Hippocampal formation (tissue), 2 donors: ENCODE measurements around the gene GNPTG.

Experiments
- DNase-seq, 2 donors: peaks; one replicate each; lab custom pipeline; 2025; lab: John Stamatoyannopoulos, UW

Gene GNPTG

DNA sequence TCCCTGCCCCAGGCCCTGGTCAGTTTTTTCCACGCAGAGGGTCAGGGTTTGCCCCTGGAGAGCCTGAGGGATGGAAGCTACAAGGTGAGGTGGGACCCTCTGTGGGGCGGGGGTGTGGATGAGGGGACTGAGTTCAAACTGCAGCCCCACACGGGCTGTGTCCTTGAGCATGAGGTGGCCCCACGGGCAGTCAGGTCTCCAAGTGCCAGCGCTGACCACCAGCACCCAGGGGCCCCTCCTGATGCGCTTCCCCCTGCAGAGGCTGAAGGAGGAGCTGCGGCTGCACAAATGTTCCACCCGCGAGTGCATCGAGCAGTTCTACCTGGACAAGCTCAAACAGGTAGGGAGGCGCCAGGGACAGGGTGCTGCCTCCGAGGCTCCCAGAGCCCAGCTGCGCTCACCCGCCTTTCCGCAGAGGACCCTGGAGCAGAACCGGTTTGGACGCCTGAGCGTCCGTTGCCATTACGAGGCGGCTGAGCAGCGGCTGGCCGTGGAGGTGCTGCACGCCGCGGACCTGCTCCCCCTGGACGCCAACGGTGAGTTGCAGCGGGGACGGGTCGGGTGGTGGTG, 4.4 kb upstream of the GNPTG start:
- no peak for DNase-seq

DNA sequence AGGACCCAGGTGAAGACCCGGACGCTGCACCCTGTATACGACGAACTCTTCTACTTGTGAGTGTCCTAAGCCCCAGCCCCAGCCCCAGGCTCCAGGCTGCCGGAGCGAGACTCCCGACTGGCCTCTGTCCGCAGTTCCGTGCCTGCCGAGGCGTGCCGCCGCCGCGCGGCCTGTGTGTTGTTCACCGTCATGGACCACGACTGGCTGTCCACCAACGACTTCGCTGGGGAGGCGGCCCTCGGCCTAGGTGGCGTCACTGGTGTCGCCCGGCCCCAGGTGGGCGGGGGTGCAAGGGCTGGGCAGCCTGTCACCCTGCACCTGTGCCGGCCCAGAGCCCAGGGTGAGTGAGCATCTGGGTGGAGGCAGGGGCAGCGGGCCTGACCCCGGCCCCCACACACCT, 3.8 kb upstream of the GNPTG start:
- DNase-seq: no peak

DNA sequence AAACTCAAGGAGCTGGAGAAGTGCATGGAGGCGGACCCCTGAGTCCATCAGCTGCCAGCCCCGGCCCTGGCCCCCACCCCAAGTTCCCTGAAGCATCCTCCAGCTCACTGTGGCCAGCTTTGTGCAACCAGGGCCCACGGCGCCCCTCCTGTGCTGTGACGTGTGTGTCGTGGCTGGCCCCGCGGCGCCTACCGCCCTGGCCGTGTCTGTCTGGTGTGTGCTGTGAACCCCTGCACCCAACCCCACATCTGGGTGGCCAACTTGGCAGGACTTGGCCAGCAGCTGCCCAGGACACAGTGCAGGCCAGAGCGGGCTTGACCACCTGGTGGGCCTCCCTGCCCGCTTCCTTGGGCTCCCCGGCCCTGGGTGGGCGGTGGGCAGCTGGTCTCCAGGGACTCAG, 3.3 kb upstream of the GNPTG start:
- DNase-seq: no peak

DNA sequence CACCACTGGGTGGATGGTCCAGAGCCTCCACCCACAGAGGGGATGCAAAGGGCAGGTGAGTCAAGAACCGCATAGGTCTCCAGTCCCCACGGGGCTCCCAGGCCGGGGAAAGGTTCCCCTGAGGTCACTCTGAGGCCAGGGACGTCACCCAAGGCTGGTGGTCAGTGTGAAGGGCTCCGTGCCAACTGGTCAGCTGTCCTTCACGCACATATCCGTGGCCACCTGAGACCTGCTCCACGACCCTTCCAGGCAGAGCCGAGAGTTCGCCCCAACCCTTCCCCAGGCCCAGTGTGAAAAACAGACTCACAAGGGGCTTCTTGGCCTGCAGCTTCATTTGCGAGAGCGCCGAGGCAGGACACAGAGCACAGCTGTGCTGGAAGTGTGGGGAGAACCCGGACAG, 2.8 kb upstream of the GNPTG start:
- DNase-seq: no peak

DNA sequence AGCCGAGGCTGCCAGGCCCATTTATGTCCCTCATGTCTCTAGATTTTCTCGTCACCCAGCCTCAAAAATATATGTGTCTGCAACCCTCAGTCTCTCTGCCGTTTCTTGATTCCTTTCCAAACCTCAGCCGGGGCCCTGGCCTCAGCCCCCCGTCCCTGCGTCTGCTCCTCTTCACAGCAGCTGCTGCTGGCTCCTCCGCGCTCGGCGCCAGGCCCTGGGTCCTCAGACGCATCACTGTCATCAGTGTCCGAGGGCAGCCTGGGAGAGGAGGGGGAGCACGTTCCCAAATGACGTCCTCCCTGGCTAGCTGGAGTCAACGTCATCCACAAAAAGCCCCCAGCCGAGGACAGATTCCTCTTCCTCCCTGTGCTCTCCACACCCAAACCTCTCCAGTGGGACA, 2.4 kb upstream of the GNPTG start:
- DNase-seq: no peak

DNA sequence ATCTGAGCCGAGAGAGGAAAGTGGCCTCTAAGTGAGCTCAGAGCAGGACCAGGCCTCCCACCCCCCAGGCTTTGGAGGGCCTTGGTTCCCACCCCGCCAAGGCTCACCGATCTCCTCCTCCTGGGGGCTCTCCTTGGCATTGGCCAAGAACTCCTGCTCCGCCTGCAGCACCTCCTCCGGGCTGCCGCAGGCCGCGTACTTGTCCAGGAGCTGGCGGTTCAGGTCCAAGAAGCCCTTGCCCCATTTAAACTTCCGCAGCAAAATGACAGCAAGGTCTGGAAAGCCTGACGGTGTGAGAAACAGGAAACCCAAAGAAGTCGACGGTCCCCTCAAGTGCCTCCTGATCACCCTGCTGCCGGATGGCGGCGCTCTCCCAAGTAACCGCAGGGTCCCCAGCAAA, 1.8 kb upstream of the GNPTG start:
- DNase-seq: no peak

DNA sequence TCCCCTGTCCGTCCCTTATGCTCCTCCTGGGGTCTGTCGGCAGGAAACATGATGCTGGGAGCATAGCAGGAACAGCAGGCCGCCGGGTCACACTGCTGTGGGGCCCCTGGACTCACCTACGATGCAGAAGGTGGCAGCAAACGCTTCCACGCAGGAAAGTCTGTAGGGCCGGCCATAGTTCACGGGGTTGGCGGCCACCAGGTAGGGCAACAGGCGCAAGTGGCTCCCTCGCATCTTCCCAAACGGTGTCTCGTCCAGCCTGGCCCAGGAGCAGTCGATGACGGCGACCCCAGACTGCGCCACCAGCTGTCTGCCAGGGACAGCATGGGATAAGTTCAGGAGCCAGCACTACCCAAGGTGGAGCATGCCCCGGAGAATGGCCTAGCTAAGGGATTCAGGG, 1.0 kb upstream of the GNPTG start:
- no peak for DNase-seq

DNA sequence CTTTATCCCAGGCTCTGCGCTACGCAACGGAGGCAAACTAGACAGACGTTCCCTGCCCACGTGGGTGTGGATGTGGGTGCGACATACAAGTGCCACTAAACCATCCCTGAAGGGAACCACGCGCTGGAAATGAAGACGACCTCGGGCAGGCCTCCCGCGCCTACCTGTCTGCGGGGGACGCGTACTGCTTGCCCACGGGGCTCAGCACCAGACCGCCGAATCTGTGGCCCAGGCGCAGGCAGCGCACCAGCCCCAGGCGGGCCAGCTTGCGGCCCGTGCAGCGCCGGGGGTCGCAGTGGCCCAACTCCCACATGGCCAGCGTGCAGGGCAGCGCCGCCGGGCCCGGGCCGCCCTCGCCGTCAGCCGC, 533 bp upstream of the GNPTG start:
- DNase-seq: no peak

DNA sequence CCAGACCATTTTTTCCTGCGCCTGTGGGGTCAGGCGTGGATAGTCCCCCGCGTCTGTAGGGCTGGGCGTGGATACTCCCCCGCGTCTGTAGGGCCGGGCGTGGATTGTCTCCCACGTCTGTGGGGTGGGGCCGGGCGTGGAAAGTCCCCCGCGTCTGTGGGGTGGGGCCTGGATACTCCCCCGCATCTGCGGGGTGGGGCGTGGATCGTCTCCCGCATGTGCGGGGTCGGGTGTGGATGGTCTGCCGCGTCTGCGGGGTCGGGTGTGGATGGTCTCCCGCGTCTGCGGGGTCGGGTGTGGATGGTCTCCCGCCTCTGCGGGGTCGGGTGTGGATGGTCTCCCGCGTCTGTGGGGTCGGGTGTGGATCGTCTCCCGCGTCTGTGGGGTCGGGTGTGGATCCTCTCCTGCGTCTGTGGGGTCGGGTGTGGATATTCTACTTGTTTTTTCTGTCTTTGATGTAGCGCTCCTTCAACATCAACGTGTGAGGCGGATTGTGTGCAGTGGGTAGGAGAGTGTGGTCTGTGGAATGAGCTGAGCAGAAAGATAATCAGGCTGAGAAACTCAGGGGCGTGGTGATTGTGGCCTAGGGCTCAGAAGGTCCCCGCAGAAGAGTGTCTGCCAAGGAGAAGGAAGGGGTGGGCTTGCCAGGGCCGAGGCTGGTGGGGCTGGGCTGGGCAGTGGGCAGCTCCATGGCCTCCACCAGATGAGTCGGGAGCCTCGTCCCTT, 3.2 kb downstream of the GNPTG start:
- no peak for DNase-seq

DNA sequence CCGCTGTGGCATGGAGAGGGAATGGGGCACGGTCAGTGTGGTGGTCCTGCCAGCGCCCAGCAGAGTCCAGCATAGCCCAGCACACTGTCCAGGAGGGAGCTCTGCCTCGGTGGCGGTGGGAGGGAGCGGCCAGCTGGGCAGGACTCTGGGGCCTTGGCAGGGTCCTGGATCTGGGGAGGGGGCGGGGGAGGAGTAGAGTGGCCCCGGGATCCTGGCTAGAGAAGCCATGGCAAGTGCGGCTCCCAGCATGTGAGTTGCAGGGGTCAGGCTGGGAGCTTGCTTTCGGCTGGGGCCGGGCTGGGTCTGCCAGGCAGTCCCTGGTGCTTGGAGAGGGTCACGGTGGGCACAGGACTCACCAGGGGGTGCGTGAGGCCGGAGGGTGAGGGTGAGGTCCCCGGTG, 3.9 kb downstream of the GNPTG start:
- no peak for DNase-seq

DNA sequence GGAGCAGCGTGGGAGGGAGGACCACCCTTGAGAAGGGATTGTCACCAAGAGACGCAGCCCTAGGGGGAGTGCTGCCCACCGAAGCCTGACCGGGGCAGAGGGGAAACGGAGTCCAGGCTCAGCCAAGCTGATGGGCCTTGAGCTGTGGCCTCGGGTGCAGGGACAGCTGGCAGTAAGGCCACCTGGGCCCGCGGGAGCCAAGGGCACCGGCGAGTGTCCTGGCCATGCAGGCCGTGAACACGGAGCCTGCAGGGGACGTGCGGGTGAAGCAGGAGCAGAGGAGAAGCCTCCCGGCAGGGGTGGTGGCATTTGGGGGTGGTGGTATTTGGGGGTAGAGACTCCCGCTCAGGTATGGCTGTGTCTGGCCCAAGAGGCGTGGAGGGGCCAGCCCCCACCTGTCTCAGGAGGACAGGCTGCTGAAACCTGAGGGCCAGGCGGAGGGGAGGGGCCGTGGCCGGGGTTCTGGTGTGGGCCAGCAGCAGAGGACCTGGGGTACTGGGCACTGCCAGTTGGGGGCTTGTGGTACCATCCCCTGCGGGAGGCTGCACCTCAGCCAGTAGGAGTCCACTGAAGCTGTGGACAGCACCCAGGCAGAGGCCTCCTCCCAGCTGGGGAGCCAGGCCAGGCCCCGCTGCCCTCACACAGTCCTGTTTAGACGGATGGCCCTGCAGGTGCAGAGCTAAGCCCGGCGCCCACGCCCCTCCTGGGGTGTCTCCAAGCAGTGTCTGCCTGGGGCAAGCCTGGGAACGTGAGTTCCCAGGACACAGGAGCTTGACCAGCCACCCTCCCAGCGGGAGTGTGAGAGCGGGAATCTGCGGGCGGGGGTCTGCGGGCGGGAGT, 4.5 kb downstream of the GNPTG start:
- DNase-seq: no peak

DNA sequence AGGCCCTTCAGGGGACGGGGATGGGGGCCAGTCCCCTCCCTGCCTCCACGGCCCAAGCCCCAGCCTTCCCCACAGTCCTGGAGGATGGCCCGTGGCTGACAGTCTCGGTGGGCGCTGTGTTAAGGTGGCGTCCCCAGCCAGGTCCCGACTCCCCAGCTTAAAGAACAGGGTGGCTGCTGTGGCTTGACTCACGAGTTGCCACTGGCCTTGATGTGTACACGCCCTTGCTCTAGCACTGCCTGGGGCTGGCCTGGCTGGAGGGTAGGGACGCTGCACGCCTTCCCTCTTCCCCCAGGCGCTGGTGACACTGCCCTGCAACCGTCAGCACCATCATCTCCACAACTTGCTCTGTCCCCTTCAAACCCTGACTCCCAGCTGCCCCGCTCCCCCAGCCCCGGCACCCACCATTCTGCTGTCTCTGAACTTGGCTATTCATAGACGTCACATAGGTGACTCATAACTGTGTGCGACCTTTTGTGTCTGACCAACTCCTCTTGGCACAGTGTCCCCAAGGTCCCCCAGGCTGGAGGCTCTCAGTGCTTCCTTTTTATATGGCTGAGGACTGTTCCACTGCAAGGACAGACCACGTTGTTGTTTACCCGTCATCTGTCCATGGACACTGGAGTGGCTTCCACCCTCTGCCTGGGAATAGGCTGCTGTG, 6.3 kb downstream of the GNPTG start:
- no peak for DNase-seq

DNA sequence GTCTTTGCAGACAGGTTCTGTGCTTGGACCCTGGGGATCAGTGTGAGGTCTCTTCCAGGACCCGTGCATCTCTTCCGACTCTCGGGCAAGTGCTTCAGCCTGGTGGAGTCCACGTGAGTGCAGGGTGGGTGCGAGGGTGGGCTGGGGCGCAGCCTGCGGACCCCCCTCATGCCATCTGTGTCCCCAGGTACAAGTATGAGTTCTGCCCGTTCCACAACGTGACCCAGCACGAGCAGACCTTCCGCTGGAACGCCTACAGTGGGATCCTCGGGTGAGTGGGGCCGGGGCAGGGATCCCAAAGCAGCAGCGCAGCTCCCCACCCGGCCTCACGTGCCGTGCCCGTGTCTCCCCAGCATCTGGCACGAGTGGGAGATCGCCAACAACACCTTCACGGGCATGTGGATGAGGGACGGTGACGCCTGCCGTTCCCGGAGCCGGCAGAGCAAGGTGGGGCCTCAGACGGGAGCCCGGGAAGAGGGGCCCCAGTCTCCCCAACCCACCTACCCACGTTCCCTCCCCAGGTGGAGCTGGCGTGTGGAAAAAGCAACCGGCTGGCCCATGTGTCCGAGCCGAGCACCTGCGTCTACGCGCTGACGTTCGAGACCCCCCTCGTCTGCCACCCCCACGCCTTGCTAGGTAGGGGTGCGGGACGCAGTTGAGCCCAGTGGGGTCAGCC, 10.1 kb downstream of the GNPTG start:
- no peak for DNase-seq

DNA sequence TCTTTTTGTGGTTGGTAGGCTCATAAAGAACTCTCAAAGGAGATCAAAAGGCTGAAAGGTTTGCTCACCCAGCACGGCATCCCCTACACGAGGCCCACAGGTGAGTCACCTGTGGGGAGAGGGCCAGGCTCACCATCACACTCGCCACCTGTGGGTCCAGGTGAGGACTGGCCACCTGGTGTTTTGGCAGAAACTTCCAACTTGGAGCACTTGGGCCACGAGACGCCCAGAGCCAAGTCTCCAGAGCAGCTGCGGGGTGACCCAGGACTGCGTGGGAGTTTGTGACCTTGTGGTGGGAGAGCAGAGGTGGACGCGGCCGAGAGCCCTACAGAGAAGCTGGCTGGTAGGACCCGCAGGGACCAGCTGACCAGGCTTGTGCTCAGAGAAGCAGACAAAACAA, 11.1 kb downstream of the GNPTG start:
- no peak for DNase-seq

DNA sequence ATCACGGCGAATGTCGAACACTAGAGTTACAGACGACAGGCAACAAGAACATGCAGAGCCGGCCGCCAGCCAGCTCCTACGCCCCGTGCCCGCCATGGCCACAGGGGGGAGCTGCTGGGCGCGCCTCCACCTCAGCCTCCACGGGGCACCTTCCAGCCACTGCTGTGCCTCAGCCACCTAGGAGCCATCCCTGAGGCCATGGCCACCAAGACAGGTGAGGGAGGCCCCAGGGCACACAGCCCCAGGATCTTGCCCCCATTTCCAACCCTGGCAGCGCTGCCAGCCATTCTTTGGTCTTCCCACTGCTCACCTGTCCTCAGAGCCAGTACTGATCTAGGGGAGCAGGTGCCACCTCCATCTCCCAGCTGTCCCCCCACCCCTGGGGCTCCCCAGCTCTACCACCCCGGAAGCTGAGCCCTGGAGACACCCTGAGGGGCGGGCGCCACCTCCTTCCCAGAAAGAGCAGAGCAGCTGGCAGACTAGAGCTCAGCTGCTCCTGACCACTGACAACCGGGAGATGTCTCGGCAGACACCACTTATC, 11.8 kb downstream of the GNPTG start:
- DNase-seq: no peak

DNA sequence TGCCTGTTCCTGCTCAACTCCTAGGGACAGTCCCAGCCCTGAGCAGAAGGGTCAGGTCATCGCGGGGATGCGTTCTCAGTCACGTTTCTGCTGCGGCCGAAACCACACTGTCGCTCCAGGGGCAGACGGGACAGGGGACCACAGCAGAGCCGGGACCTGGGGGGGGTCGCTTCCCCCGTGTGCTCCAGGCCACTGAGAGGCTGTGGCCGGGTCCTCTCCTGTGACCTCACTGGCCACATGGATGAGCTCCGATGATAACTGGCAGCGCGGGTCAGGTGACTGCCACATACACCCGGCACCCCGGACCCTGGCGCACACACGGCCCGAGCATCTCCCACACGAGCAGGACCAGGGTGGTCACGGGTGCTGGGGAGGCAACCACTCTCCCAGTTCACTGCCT, 12.8 kb downstream of the GNPTG start:
- no peak for DNase-seq

DNA sequence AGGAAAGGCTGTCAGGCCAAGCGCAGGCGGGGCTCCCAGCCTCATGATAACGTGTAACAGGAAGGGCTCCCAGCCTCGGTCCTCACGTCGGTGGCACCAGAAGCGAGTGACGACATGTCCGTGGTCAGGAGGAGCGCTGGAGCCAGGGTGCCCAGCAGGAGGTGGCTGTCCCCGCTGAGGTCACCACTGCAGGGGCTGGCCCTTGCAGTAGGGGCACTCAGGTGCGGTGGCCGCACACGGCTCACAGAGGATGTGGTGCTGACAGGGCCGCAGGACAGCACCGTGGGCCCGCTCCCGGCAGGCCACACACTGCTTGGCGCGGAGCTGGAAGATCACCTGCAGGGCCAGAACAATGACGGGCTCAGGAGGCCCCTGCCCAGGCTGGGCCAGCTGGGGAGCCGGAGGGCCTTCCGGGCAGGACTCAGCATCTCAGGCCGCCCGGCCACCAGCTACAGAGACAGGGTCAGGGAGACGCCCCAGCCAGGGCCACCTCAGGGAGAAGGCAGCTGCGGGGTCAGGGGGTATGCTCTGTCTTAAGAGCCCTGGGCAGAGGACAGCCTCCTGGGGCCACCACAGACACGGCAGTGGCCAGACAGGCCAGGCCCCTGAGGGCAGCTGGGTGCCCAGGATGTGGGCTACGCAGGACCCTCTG, 14.5 kb downstream of the GNPTG start:
- no peak for DNase-seq

DNA sequence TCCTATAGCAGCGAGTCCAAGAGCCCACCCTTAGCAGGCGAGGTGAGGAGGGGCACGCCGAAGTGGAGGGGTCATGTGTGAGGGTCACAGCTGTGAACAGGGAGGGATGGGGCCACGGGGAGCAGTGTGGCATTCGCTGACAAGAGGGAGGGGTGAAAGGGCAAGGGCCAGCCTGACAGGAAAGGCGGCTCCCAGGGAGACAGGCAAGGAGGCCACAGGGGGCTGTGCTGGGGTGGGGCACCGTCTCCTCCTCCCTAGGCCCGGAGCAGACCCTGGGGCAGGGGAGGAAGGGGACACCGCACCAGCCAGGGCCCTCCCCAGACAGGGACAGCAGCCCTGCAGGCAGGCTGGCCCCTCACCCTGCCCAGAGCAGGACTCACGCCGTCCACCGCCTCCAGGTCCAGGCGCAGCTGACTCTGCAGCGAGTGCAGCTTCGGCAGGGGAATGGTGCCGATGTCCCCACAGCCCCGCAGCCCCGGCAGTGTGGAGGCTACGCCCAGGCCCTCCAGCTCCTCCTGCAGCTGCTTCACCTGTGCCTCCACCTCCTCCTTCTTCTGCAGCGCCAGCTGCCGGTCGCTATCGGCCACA, 15.1 kb downstream of the GNPTG start:
- DNase-seq: no peak

DNA sequence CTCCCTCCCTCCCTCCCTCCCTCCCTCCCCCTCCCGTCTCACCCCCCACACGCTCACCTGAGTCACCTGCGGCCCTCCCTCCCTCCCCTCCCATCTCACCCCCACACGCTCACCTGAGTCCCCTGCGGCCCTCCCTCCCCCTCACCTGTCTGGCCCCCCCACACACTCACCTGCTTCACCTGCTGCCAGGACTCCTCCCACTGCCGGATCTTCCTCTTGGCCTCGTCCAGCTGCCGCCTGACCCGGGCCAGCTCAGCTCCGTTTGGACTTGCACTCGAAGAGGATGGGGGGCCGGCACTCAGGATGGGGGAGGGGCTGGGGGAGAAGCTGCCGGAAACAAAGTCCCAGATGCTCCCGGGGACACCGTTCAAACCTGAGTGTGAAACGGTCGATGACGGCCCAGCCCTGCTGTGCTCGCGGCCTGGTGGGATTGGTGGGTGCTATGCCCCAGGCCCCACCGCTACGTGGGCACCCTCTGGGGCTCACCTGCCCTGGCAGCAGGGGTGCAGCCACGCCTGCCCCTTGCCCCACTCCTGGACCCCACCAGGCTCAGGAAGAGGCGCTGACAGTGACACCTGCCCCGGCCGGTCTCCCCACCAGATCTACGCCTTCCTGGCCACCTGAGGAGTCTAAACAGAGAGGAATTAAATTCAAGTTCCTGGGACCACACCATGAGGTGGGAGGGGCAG, 15.9 kb downstream of the GNPTG start:
- DNase-seq: no peak
